Loucy (cell line): ENCODE results near the gene TMTC2.

Experiments
- H2AFZ ChIP-seq: fragments of 200-600 bp; sonication (generic); 2 replicates; pipeline ENCODE4 v1.6.0; 2016; ENCODE audit warnings: antibody characterized with exemption, mild to moderate bottlenecking, low read length, moderate library complexity
- H3F3A ChIP-seq: fragments of 200-600 bp; 2 replicates; pipeline ENCODE4 v1.6.0; 2016; ENCODE audit warnings: antibody characterized with exemption, low read depth, mild to moderate bottlenecking
- H3K27me3 ChIP-seq: fragments of 200-600 bp; sonication (generic); 2 replicates; pipeline ENCODE4 v1.6.1; 2014; ENCODE audit warnings: low read length, mild to moderate bottlenecking; ENCODE audit not compliant: insufficient read depth, poor library complexity, severe bottlenecking
- H3K36me3 ChIP-seq: fragments of 200-600 bp; sonication (generic); 2 replicates; pipeline ENCODE4 v1.6.1; 2016; ENCODE audit warnings: low read length; ENCODE audit not compliant: insufficient read depth
- H3K4me1 ChIP-seq: fragments of 200-600 bp; sonication (generic); 2 replicates; pipeline ENCODE4 v1.5.1; 2014; ENCODE audit warnings: low read length, mild to moderate bottlenecking; ENCODE audit not compliant: insufficient read depth, poor library complexity, severe bottlenecking
- H3K4me2 ChIP-seq: fragments of 200-600 bp; sonication (generic); 2 replicates; pipeline ENCODE4 v1.6.0; 2014; ENCODE audit warnings: antibody characterized with exemption, low read length, low read depth, mild to moderate bottlenecking; ENCODE audit not compliant: poor library complexity, severe bottlenecking
- H3K4me3 ChIP-seq: fragments of 200-600 bp; sonication (generic); 2 replicates; pipeline ENCODE4 v1.5.1; 2014; ENCODE audit warnings: low read length, mild to moderate bottlenecking, mixed read lengths; ENCODE audit not compliant: poor library complexity, severe bottlenecking
- H3K79me2 ChIP-seq: fragments of 200-600 bp; sonication (generic); 2 replicates; pipeline ENCODE4 v1.6.1; 2014; ENCODE audit warnings: low read length; ENCODE audit not compliant: insufficient read depth
- H3K9ac ChIP-seq: fragments of 200-600 bp; sonication (generic); 2 replicates; pipeline ENCODE4 v1.6.0; 2014; ENCODE audit warnings: mild to moderate bottlenecking, low read depth, low read length, moderate library complexity; ENCODE audit not compliant: poor library complexity, severe bottlenecking
- H3K9me2 ChIP-seq: fragments of 200-600 bp; sonication (generic); replicated peaks from 2 replicates; pipeline ENCODE4 v1.6.1; 2016; ENCODE audit warnings: low read depth, low read length, mixed read lengths
- H3K9me3 ChIP-seq: fragments of 200-600 bp; sonication (generic); 2 replicates; pipeline ENCODE4 v1.6.1; 2014; ENCODE audit warnings: mild to moderate bottlenecking, antibody characterized with exemption, low read length, low read depth; ENCODE audit not compliant: insufficient read depth
- H4K20me1 ChIP-seq: fragments of 200-600 bp; sonication (generic); 2 replicates; pipeline ENCODE4 v1.6.0; 2014; ENCODE audit warnings: antibody characterized with exemption, low read length, mild to moderate bottlenecking; ENCODE audit not compliant: insufficient read depth, poor library complexity, severe bottlenecking
- CTCF ChIP-seq: fragments of 200-600 bp; sonication (generic); conservative IDR thresholded peaks from 2 replicates; pipeline ENCODE4 v1.5.1; 2014; ENCODE audit warnings: mild to moderate bottlenecking, antibody characterized with exemption, low read length
- EZH2phosphoT487 ChIP-seq: fragments of 200-600 bp; IDR thresholded peaks from 2 replicates; pipeline ENCODE4 v1.6.1; 2018; ENCODE audit warnings: antibody characterized with exemption, mild to moderate bottlenecking, moderate library complexity, borderline replicate concordance

Gene TMTC2

GRCh38 chr12:82848845-82849244 lies 162.1 kb downstream of the TMTC2 start:
- H3K9me3 ChIP-seq, result no peaks in the 10 kb centered on the region
- TF ChIP-seq CTCF (no peak), EZH2phosphoT487 (no peak)
- H3K4me1 ChIP-seq, result no peaks in the 10 kb centered on the region

GRCh38 chr12:82852529-82852928 lies 165.8 kb downstream of the TMTC2 start:
- H3K27me3 ChIP-seq, result no peaks in the 10 kb centered on the region
- no peak for TF ChIP-seq CTCF
- TF ChIP-seq EZH2phosphoT487, result no peak
- H3K36me3 ChIP-seq, result no peaks in the 10 kb centered on the region
- H3K9ac ChIP-seq, result no peak overlapping the region
- H3K79me2 ChIP-seq, result no peaks in the 10 kb centered on the region
- H3K4me3 ChIP-seq, result no peak overlapping the region
- H2AFZ ChIP-seq, result no peak overlapping the region
- no peaks in the 10 kb centered on the region for H3K9me3 ChIP-seq
- H3K9me2 ChIP-seq, result no peaks in the 10 kb centered on the region
- H3K4me2 ChIP-seq, result no peak overlapping the region
- H4K20me1 ChIP-seq, result no peaks in the 10 kb centered on the region
- no peaks in the 10 kb centered on the region for H3K4me1 ChIP-seq
- no peaks in the 10 kb centered on the region for H3F3A ChIP-seq

More at GRCh38 chr12:82848845-82849244, 162.1 kb downstream of the TMTC2 start:
- H3K4me2 ChIP-seq, result no peak overlapping the region
- no peaks in the 10 kb centered on the region for H3K9me2 ChIP-seq
- H2AFZ ChIP-seq, result no peak overlapping the region
- H3K27me3 ChIP-seq, result no peaks in the 10 kb centered on the region
- H4K20me1 ChIP-seq, result no peaks in the 10 kb centered on the region
- H3K9ac ChIP-seq, result no peak overlapping the region
- H3K36me3 ChIP-seq, result no peaks in the 10 kb centered on the region
- no peaks in the 10 kb centered on the region for H3F3A ChIP-seq
- H3K79me2 ChIP-seq, result no peaks in the 10 kb centered on the region
- no peak overlapping the region for H3K4me3 ChIP-seq

- H4K20me1 ChIP-seq, result no peaks in the 10 kb centered on the region
- H3K4me1 ChIP-seq, result no peaks in the 10 kb centered on the region
- H3K79me2 ChIP-seq, result no peaks in the 10 kb centered on the region
- TF ChIP-seq CTCF (no peak), EZH2phosphoT487 (no peak)
- H3K9me3 ChIP-seq, result no peaks in the 10 kb centered on the region
- no peaks in the 10 kb centered on the region for H3K27me3 ChIP-seq
- H3K4me2 ChIP-seq, result no peak overlapping the region
- no peaks in the 10 kb centered on the region for H3F3A ChIP-seq
- H2AFZ ChIP-seq, result no peak overlapping the region
- H3K9ac ChIP-seq, result no peak overlapping the region
- no peaks in the 10 kb centered on the region for H3K9me2 ChIP-seq
- H3K4me3 ChIP-seq, result no peak overlapping the region
- H3K36me3 ChIP-seq, result no peaks in the 10 kb centered on the region
Measured at GRCh38 chr12:82855872-82856271, 169.2 kb downstream of the TMTC2 start.
